ENCODE measurements around the gene P2RX2.

GRCh38 chr12:132571051-132571450, 47.5 kb upstream of the P2RX2 start:
- TF ChIP-seq CTCF (IDR thresholded peaks at IDR 0.05; ENCODE audit: poor library complexity) (no peak), EZH2phosphoT487 (IDR thresholded peaks at IDR 0.05; ENCODE audit: low read depth, severe bottlenecking, unreplicated experiment) (no peak)

Measured in hepatocyte (in vitro differentiated cells).